Thyroid gland (tissue), 4 donors: Measurements from ENCODE around the gene POMT1.

Experiments
- POLR2A ChIP-seq, 2 donors: fragments of 450-650 bp; IDR thresholded peaks; one replicate each; pipeline ENCODE4 v1.6.1; 2017; ENCODE audit warnings: antibody characterized with exemption in 2 of 2, mild to moderate bottlenecking in 2 of 2, moderate library complexity in 1 of 2
- TF ChIP-seq, protein P1 (sequence below), 6 experiments: fragments of 200-600 bp in 3 of 6; fragments of 450-650 bp in 3 of 6; sonication (generic) in 3 of 6; IDR thresholded peaks; one replicate each; pipeline ENCODE4 v1.5.1; 2016 to 2019; ENCODE audit warnings: antibody characterized with exemption in 6 of 6, mild to moderate bottlenecking in 2 of 6, inconsistent platforms in 1 of 6, moderate library complexity in 1 of 6

DNA sequence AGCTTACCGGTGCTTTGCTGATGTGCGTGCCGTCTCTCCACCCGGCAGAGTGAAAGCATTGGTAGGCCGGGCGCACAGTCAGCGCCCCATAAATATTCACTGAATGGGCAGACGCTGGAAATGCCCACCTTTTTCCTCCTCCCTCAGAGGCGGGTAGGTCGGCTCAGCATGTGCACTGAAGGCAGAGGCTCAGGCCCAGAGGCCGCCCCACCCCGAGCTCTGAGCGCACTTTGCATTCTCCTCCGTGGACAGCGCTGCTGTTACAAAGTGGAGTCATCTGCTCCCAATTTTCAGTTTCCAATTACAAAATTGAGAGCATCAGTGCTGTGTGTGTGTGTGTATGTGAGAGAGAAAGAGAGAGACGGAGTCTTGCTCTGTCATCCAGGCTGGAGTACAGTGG, 17.8 kb downstream of the POMT1 start:
- TF ChIP-seq, protein P1, sequence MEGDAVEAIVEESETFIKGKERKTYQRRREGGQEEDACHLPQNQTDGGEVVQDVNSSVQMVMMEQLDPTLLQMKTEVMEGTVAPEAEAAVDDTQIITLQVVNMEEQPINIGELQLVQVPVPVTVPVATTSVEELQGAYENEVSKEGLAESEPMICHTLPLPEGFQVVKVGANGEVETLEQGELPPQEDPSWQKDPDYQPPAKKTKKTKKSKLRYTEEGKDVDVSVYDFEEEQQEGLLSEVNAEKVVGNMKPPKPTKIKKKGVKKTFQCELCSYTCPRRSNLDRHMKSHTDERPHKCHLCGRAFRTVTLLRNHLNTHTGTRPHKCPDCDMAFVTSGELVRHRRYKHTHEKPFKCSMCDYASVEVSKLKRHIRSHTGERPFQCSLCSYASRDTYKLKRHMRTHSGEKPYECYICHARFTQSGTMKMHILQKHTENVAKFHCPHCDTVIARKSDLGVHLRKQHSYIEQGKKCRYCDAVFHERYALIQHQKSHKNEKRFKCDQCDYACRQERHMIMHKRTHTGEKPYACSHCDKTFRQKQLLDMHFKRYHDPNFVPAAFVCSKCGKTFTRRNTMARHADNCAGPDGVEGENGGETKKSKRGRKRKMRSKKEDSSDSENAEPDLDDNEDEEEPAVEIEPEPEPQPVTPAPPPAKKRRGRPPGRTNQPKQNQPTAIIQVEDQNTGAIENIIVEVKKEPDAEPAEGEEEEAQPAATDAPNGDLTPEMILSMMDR (IDR thresholded peaks at IDR 0.05): no peak
- no peak for TF ChIP-seq POLR2A (IDR thresholded peaks at IDR 0.05)
